Sigmoid colon (tissue), 4 donors: ENCODE results near the gene EXOC6B.

Source experiments
- EP300 ChIP-seq, 4 donors: sonication (generic); formaldehyde crosslinking; IDR thresholded peaks; one replicate each; pipeline ENCODE4 v1.6.1; 2017; ENCODE audit warnings: antibody characterized with exemption in 4 of 4
- TF ChIP-seq, protein P1 (sequence below), 4 experiments: fragments of 450-650 bp in 3 of 4; fragments of 200-600 bp in 1 of 4; IDR thresholded peaks; one replicate each; pipeline ENCODE4 v1.5.1; 2016 to 2019; ENCODE audit warnings: antibody characterized with exemption in 4 of 4, mild to moderate bottlenecking in 3 of 4, moderate library complexity in 2 of 4

DNA sequence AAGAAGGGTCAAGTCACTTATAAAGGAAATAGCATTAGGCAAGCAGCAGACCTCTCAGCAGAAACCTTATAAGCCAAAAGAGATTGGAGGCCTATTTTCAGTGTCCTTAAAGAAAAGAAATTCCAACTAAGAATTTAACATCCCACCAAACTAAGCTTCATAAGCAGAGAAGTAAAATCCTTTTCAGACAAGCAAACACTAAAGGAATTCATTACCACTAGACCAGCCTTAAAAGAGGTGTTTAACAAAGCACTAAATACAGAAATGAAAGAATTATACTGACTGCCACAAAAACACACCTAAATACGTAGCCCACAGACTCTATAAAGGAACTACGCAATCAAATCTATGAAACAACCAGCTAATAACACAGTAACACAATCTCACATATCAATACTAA lies 160.4 kb downstream of the EXOC6B start:
- no peak for TF ChIP-seq EP300 (IDR thresholded peaks at IDR 0.05)
- TF ChIP-seq, protein P1, sequence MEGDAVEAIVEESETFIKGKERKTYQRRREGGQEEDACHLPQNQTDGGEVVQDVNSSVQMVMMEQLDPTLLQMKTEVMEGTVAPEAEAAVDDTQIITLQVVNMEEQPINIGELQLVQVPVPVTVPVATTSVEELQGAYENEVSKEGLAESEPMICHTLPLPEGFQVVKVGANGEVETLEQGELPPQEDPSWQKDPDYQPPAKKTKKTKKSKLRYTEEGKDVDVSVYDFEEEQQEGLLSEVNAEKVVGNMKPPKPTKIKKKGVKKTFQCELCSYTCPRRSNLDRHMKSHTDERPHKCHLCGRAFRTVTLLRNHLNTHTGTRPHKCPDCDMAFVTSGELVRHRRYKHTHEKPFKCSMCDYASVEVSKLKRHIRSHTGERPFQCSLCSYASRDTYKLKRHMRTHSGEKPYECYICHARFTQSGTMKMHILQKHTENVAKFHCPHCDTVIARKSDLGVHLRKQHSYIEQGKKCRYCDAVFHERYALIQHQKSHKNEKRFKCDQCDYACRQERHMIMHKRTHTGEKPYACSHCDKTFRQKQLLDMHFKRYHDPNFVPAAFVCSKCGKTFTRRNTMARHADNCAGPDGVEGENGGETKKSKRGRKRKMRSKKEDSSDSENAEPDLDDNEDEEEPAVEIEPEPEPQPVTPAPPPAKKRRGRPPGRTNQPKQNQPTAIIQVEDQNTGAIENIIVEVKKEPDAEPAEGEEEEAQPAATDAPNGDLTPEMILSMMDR (IDR thresholded peaks at IDR 0.05), result no peak
